AG09319 (cell line): Measurements from ENCODE around the gene WFDC13.
"Not testable (repeated sequence)": the region's sequence is repeated elsewhere in the genome, so short reads cannot be mapped to it uniquely, and the experiment has no call there.

Source experiments
- DNase-seq: peaks from one replicate; pipeline ENCODE4 v3.0.0-alpha.2; 2010; ENCODE audit warnings: low read depth; ENCODE audit errors: extremely low read depth
- CTCF ChIP-seq: IDR thresholded peaks from 2 replicates; pipeline ENCODE4 v1.5.1; 2011; ENCODE audit warnings: low read depth, mild to moderate bottlenecking, inconsistent platforms, low read length, moderate library complexity

Gene WFDC13

DNA sequence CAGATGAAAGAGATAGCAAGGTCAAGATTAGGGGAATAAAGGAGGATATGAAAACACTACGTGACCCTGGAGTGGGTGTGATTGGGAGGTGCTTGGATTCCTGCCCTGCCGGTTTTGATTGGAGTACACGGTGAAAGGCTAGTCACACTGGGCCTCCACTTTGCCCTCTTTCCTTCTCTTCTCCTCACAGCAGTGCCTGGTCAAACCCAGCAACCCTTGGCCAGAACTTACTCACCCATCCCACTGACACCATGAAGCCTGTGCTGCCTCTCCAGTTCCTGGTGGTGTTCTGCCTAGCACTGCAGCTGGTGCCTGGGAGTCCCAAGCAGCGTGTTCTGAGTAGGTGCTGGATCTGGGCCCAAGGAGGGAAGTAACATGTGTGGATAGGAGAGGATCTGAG is at the start of gene WFDC13:
WFDC13 (plus strand) TSS at position 166 of the 400 bp plus-strand sequence; CDS start at position 252, 86 bp downstream.
- no peak for TF ChIP-seq CTCF
- DNase-seq: no peak

DNA sequence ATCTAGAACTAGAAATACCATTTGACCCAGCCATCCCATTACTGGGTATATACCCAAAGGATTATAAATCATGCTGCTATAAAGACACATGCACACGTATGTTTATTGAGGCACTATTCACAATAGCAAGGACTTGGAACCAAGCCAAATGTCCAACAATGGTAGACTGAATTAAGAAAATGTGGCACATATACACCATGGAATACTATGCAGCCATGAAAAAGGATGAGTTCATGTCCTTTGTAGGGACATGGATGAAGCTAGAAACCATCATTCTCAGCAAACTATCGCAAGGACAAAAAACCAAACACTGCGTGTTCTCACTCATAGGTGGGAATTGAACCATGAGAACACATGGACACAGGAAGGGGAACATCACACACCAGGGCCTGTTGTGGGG is 44.8 kb upstream of the WFDC13 start:
- not testable (repeated sequence) for DNase-seq

GRCh38 chr20:45670139-45670538 is 31.7 kb upstream of the WFDC13 start, which contains the start of gene WFDC11:
WFDC11 (minus strand) TSS chr20:45670239; CDS start chr20:45650600, 19,639 bp downstream.
- TF ChIP-seq CTCF: no peak
- no peak for DNase-seq

DNA sequence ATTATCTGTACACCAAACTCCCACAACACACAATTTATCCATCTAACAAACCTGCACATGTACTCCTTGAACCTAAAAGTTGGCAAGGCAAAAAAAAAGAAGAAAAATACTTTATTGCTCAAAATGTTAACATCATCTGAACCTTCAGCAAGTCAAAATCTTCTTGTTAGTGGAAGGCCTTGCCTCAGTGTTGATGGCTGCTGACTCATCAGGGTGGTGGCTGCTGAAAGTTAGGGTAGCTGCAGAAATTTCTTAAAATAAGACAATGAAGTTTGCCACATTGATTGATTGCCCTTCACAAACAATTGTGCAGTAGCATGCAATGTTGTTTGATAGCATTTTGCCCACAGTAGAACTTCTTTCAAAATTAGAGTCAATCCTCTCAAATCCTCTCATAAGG is 29.1 kb upstream of the WFDC13 start:
- TF ChIP-seq CTCF: no peak

GRCh38 chr20:45679650-45680049 is 22.2 kb upstream of the WFDC13 start:
- no peak for DNase-seq

More for the DNA sequence above, 29.1 kb upstream of the WFDC13 start:
- no peak for DNase-seq

GRCh38 chr20:45685896-45686295 is 15.9 kb upstream of the WFDC13 start:
- no peak for DNase-seq

More at GRCh38 chr20:45679650-45680049, 22.2 kb upstream of the WFDC13 start:
- TF ChIP-seq CTCF: no peak

DNA sequence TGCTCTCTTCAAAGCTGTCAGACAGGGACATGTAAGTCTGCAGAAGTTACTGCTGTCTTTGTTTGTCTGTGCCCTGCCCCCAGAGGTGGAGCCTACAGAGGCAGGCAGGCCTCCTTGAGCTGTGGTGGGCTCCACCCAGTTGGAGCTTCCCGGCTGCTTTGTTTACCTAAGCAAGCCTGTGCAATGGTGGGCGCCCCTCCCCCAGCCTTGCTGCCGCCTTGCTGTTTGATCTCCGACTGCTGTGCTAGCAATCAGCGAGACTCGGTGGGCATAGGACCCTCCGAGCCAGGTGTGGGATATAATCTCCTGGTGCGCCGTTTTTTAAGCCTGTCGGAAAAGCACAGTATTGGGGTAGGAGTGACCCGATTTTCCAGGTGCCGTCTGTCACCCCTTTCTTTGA is 8.5 kb upstream of the WFDC13 start:
- not testable (repeated sequence) for DNase-seq

More at GRCh38 chr20:45685896-45686295, 15.9 kb upstream of the WFDC13 start:
- no peak; the same call in 1 of the 2 replicates for TF ChIP-seq CTCF

- TF ChIP-seq CTCF: no peak
- no peak for DNase-seq
Measured at GRCh38 chr20:45695496-45695895, 6.3 kb upstream of the WFDC13 start.
